Activated T-cell treated with anti-CD3 and anti-CD28 coated beads, Interleukin-2, amount 50 U/mL, for 24 hours (primary cell): Measurements from ENCODE around the gene EID2.
A peak's percentile ranks its signal among the peaks of the same experiment; 100 is the strongest.

Experiments
- DNase-seq: peaks from one replicate; pipeline ENCODE4 v3.0.0-alpha.2; 2020
- H3K27ac Mint-ChIP-seq: 2 replicates; pipeline ENCODE4 v1.8.0; 2020; ENCODE audit warnings: mild to moderate bottlenecking, mixed read lengths
- H3K27me3 Mint-ChIP-seq: 2 replicates; pipeline ENCODE4 v1.8.0; 2020; ENCODE audit warnings: mixed read lengths
- H3K36me3 Mint-ChIP-seq: 2 replicates; pipeline ENCODE4 v1.8.0; 2020; ENCODE audit warnings: low read depth, mixed read lengths
- H3K4me1 Mint-ChIP-seq: 2 replicates; pipeline ENCODE4 v1.8.0; 2020; ENCODE audit warnings: low read depth, mixed read lengths
- H3K4me3 Mint-ChIP-seq: 2 replicates; pipeline ENCODE4 v1.8.0; 2020; ENCODE audit warnings: mild to moderate bottlenecking, moderate library complexity, mixed read lengths
- H3K9me3 Mint-ChIP-seq: 2 replicates; pipeline ENCODE4 v1.8.0; 2020; ENCODE audit warnings: mixed read lengths

The EID2 gene

GRCh38 chr19:39520541-39521484 is 19.1 kb downstream of the EID2 start:
- H3K36me3 Mint-ChIP-seq: peaks cover 2% of the 10 kb centered on the region
- no peak overlapping the region for H3K27ac Mint-ChIP-seq
- no peaks in the 10 kb centered on the region for H3K9me3 Mint-ChIP-seq
- peaks cover 21% of the 10 kb centered on the region for H3K27me3 Mint-ChIP-seq
- H3K4me1 Mint-ChIP-seq: peaks cover 10% of the 10 kb centered on the region
- no peak overlapping the region for H3K4me3 Mint-ChIP-seq
- no peak for DNase-seq

- H3K9me3 Mint-ChIP-seq: no peaks in the 10 kb centered on the region
- H3K4me1 Mint-ChIP-seq: peaks cover 20% of the 10 kb centered on the region
- no peaks in the 10 kb centered on the region for H3K36me3 Mint-ChIP-seq
- no peak overlapping the region for H3K4me3 Mint-ChIP-seq
- H3K27ac Mint-ChIP-seq: no peak overlapping the region
- DNase-seq: no peak
- peaks cover 40% of the 10 kb centered on the region for H3K27me3 Mint-ChIP-seq
Measured at GRCh38 chr19:39518975-39519374, 21.0 kb downstream of the EID2 start.

GRCh38 chr19:39518458-39518857 is 21.5 kb downstream of the EID2 start:
- no peaks in the 10 kb centered on the region for H3K36me3 Mint-ChIP-seq
- no peak overlapping the region for H3K27ac Mint-ChIP-seq
- no peak overlapping the region for H3K4me3 Mint-ChIP-seq
- peaks cover 20% of the 10 kb centered on the region for H3K4me1 Mint-ChIP-seq
- peaks cover 45% of the 10 kb centered on the region for H3K27me3 Mint-ChIP-seq
- DNase-seq: no peak
- H3K9me3 Mint-ChIP-seq: no peaks in the 10 kb centered on the region

GRCh38 chr19:39517432-39517831 is 22.5 kb downstream of the EID2 start:
- Mint-ChIP-seq H3K4me1 (peaks cover 20% of the 10 kb centered on the region), H3K36me3 (no peaks in the 10 kb centered on the region), H3K9me3 (no peaks in the 10 kb centered on the region), H3K27ac (no peak overlapping the region), H3K27me3 (peaks cover 54% of the 10 kb centered on the region), H3K4me3 (no peak overlapping the region)
- no peak for DNase-seq

GRCh38 chr19:39516270-39516669 is 23.7 kb downstream of the EID2 start:
- H3K4me3 Mint-ChIP-seq: peak overlapping the region; percentile 57
- peaks cover 61% of the 10 kb centered on the region for H3K27me3 Mint-ChIP-seq
- no peak for DNase-seq
- H3K36me3 Mint-ChIP-seq: no peaks in the 10 kb centered on the region
- H3K27ac Mint-ChIP-seq: no peak overlapping the region
- no peaks in the 10 kb centered on the region for H3K9me3 Mint-ChIP-seq
- peaks cover 16% of the 10 kb centered on the region for H3K4me1 Mint-ChIP-seq

GRCh38 chr19:39515551-39516191 is 24.3 kb downstream of the EID2 start:
- H3K27me3 Mint-ChIP-seq: peaks cover 61% of the 10 kb centered on the region
- H3K4me1 Mint-ChIP-seq: peaks cover 16% of the 10 kb centered on the region
- DNase-seq: peak; percentile 45
- no peaks in the 10 kb centered on the region for H3K9me3 Mint-ChIP-seq
- H3K27ac Mint-ChIP-seq: no peak overlapping the region
- no peaks in the 10 kb centered on the region for H3K36me3 Mint-ChIP-seq
- H3K4me3 Mint-ChIP-seq: peak overlapping the region; percentile 62

GRCh38 chr19:39514840-39515550 is 25.0 kb downstream of the EID2 start, which contains the start of gene SELENOV:
Gene SELENOV (plus strand): TSS chr19:39515139. CDS start chr19:39515213, 74 bp downstream.
- Mint-ChIP-seq H3K27ac (peak within 1 kb of the TSS; percentile 44), H3K36me3 (no peaks in the 10 kb centered on the region), H3K9me3 (no peaks in the 10 kb centered on the region), H3K4me1 (peaks cover 16% of the 10 kb centered on the region), H3K4me3 (peak within 1 kb of the TSS; percentile 62), H3K27me3 (peaks cover 61% of the 10 kb centered on the region)
- DNase-seq: peak; percentile 49

- Mint-ChIP-seq H3K4me1 (peaks cover 18% of the 10 kb centered on the region), H3K27me3 (peaks cover 69% of the 10 kb centered on the region), H3K27ac (no peak overlapping the region), H3K4me3 (no peak overlapping the region), H3K36me3 (no peaks in the 10 kb centered on the region), H3K9me3 (no peaks in the 10 kb centered on the region)
- no peak for DNase-seq
Measured at GRCh38 chr19:39512988-39513387, 27.0 kb downstream of the EID2 start.

- H3K27ac Mint-ChIP-seq: no peak overlapping the region
- H3K4me3 Mint-ChIP-seq: no peak overlapping the region
- peaks cover 15% of the 10 kb centered on the region for H3K4me1 Mint-ChIP-seq
- DNase-seq: no peak
- H3K9me3 Mint-ChIP-seq: no peaks in the 10 kb centered on the region
- H3K36me3 Mint-ChIP-seq: no peaks in the 10 kb centered on the region
- peaks cover 72% of the 10 kb centered on the region for H3K27me3 Mint-ChIP-seq
Measured at GRCh38 chr19:39509233-39509632, 30.7 kb downstream of the EID2 start.

GRCh38 chr19:39508629-39509028 is 31.3 kb downstream of the EID2 start:
- no peaks in the 10 kb centered on the region for H3K9me3 Mint-ChIP-seq
- H3K27ac Mint-ChIP-seq: no peak overlapping the region
- H3K27me3 Mint-ChIP-seq: peaks cover 72% of the 10 kb centered on the region
- peaks cover 15% of the 10 kb centered on the region for H3K4me1 Mint-ChIP-seq
- H3K36me3 Mint-ChIP-seq: no peaks in the 10 kb centered on the region
- DNase-seq: no peak
- no peak overlapping the region for H3K4me3 Mint-ChIP-seq

- Mint-ChIP-seq H3K4me3 (peak overlapping the region; percentile 77), H3K27ac (no peak overlapping the region), H3K36me3 (no peaks in the 10 kb centered on the region), H3K4me1 (peaks cover 21% of the 10 kb centered on the region), H3K9me3 (no peaks in the 10 kb centered on the region), H3K27me3 (peaks cover 71% of the 10 kb centered on the region)
- DNase-seq: no peak
Measured at GRCh38 chr19:39507715-39508364, 32.1 kb downstream of the EID2 start.

GRCh38 chr19:39506944-39507714 is 32.8 kb downstream of the EID2 start:
- DNase-seq: peak; percentile 77
- no peaks in the 10 kb centered on the region for H3K9me3 Mint-ChIP-seq
- no peaks in the 10 kb centered on the region for H3K36me3 Mint-ChIP-seq
- H3K4me3 Mint-ChIP-seq: peak overlapping the region; percentile 77
- peaks cover 66% of the 10 kb centered on the region for H3K27me3 Mint-ChIP-seq
- H3K27ac Mint-ChIP-seq: no peak overlapping the region
- H3K4me1 Mint-ChIP-seq: peaks cover 21% of the 10 kb centered on the region

- peaks cover 21% of the 10 kb centered on the region for H3K4me1 Mint-ChIP-seq
- no peak overlapping the region for H3K27ac Mint-ChIP-seq
- no peaks in the 10 kb centered on the region for H3K9me3 Mint-ChIP-seq
- peaks cover 66% of the 10 kb centered on the region for H3K27me3 Mint-ChIP-seq
- no peak for DNase-seq
- H3K4me3 Mint-ChIP-seq: no peak overlapping the region
- no peaks in the 10 kb centered on the region for H3K36me3 Mint-ChIP-seq
Measured at GRCh38 chr19:39506598-39506943, 33.4 kb downstream of the EID2 start.
